GM12891 (cell line): ENCODE results near the gene METTL14.

Experiments used
- POLR2A ChIP-seq: IDR thresholded peaks from 2 replicates; pipeline ENCODE4 v1.6.1; 2011; ENCODE audit warnings: low read depth, low read length, control low read depth
- POLR2AphosphoS5 ChIP-seq: IDR thresholded peaks from 2 replicates; pipeline ENCODE4 v1.6.1; 2011; ENCODE audit warnings: low read depth, low read length, control low read depth
- TAF1 ChIP-seq: IDR thresholded peaks from 2 replicates; pipeline ENCODE4 v1.6.1; 2011; ENCODE audit warnings: low read depth, low read length, control low read depth

DNA sequence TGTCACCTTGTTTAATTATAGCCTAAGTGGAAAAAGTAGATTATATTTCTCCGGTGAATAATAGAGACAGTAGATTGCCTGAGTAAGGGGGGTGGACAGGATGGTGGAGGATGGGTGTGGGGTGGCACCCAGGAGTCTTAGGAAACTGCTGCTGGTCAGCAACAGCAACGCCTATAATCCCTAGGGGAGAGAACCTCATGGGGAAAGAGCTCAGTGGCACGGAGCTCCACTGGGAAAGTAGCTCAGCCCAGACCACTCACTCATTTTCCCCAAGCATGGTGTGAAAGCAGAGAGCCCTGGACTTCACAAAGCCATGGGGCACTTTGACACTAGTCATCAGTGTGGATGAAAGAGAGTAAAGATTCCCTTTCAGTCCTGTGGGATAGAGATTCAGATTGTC, 31.1 kb downstream of the METTL14 start:
- TF ChIP-seq POLR2A (no peak), TAF1 (no peak), POLR2AphosphoS5 (no peak)
